Osteocyte (in vitro differentiated cells): ENCODE data around the gene BBIP1. TPM values are rescaled to one million over a fixed set of nuclear protein-coding genes. Genes with fewer than 3 reads are reported as not detected.
A peak's percentile ranks its signal among the peaks of the same experiment; 100 is the strongest.

Experiments used
- DNase-seq: peaks from one replicate; pipeline ENCODE4 v3.0.0; 2021; ENCODE audit warnings: mixed read lengths; ENCODE audit not compliant: unreplicated experiment; ENCODE audit errors: extremely low spot score
- H3K27ac Mint-ChIP-seq: one replicate; pipeline ENCODE4 v1.8.0; 2021; ENCODE audit warnings: mild to moderate bottlenecking, mixed read lengths; ENCODE audit not compliant: unreplicated experiment
- H3K27me3 Mint-ChIP-seq: one replicate; pipeline ENCODE4 v1.8.0; 2021; ENCODE audit warnings: mixed read lengths; ENCODE audit not compliant: unreplicated experiment
- H3K36me3 Mint-ChIP-seq: one replicate; pipeline ENCODE4 v1.8.0; 2021; ENCODE audit warnings: mixed read lengths; ENCODE audit not compliant: unreplicated experiment
- H3K4me1 Mint-ChIP-seq: one replicate; pipeline ENCODE4 v1.8.0; 2021; ENCODE audit warnings: mixed read lengths; ENCODE audit not compliant: unreplicated experiment
- H3K4me3 Mint-ChIP-seq: one replicate; pipeline ENCODE4 v1.8.0; 2021; ENCODE audit warnings: mild to moderate bottlenecking, moderate library complexity, mixed read lengths; ENCODE audit not compliant: unreplicated experiment
- H3K9me3 Mint-ChIP-seq: one replicate; pipeline ENCODE4 v1.8.0; 2021; ENCODE audit warnings: mixed read lengths; ENCODE audit not compliant: unreplicated experiment
- total RNA-seq: library from RNA; stranded (reverse); gene quantifications from 2 replicates; pipeline ENCODE4 v1.2.1, GENCODE V29; 2021
- TF ChIP-seq, protein P1 (sequence below): fragments of 200-600 bp; sonication (generic); IDR thresholded peaks from 2 replicates; pipeline ENCODE4 v1.5.0; 2021; ENCODE audit warnings: antibody characterized with exemption, mild to moderate bottlenecking, moderate library complexity

BBIP1 gene
- total RNA-seq, 1 donor from 2014 or later: 39.5 TPM

DNA sequence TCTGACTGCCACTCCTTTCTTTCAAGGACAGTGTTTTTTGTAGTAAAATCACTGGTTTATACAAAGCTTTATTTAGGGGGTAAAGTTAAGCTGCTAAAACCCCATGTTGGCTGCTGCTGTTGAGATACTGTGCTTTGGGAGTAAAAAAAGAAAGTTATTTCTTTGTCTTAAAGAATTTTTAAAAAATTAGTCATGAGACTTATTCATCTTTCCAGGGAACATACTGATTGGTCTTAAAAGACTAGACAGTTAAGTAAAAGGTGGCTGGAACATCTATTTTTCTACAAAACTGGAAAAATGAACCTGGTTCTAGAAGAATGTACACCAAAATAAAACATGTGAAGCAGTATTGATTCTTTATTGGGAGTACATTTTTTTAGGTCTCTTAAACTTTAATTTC, 20.6 kb downstream of the BBIP1 start:
- peaks cover 22% of the 10 kb centered on the region for H3K4me1 Mint-ChIP-seq
- peaks cover 57% of the 10 kb centered on the region for H3K36me3 Mint-ChIP-seq
- DNase-seq: no peak

DNA sequence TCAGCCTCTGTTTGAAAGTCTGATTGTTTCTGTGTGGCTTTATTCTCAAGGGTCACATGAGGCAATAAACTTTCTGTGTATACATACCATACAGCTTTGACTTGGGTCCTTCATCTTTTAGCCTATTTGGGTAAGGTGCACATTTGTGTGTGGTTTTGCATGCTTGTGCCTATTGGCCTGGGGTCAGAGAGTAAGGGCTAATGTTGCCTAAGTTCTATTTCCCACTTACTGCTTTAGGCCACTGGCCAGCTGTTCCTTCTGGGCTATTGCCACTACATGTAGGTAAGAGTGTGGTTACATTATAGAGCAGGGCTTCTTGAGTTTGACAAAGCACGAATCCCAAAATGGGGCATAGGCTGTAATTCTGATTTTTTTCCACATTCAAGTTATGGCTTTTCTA, 21.8 kb downstream of the BBIP1 start:
- H3K27ac Mint-ChIP-seq: no peak overlapping the region
- no peak for DNase-seq
- peaks cover 10% of the 10 kb centered on the region for H3K4me1 Mint-ChIP-seq
- TF ChIP-seq, protein P1, sequence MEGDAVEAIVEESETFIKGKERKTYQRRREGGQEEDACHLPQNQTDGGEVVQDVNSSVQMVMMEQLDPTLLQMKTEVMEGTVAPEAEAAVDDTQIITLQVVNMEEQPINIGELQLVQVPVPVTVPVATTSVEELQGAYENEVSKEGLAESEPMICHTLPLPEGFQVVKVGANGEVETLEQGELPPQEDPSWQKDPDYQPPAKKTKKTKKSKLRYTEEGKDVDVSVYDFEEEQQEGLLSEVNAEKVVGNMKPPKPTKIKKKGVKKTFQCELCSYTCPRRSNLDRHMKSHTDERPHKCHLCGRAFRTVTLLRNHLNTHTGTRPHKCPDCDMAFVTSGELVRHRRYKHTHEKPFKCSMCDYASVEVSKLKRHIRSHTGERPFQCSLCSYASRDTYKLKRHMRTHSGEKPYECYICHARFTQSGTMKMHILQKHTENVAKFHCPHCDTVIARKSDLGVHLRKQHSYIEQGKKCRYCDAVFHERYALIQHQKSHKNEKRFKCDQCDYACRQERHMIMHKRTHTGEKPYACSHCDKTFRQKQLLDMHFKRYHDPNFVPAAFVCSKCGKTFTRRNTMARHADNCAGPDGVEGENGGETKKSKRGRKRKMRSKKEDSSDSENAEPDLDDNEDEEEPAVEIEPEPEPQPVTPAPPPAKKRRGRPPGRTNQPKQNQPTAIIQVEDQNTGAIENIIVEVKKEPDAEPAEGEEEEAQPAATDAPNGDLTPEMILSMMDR: no peak
- H3K4me3 Mint-ChIP-seq: no peak overlapping the region
- no peaks in the 10 kb centered on the region for H3K27me3 Mint-ChIP-seq
- H3K36me3 Mint-ChIP-seq: peaks cover 55% of the 10 kb centered on the region
- no peaks in the 10 kb centered on the region for H3K9me3 Mint-ChIP-seq

More for the DNA sequence above, 20.6 kb downstream of the BBIP1 start:
- H3K9me3 Mint-ChIP-seq: no peaks in the 10 kb centered on the region
- TF ChIP-seq, protein P1: no peak
- no peak overlapping the region for H3K27ac Mint-ChIP-seq
- no peaks in the 10 kb centered on the region for H3K27me3 Mint-ChIP-seq
- H3K4me3 Mint-ChIP-seq: no peak overlapping the region

DNA sequence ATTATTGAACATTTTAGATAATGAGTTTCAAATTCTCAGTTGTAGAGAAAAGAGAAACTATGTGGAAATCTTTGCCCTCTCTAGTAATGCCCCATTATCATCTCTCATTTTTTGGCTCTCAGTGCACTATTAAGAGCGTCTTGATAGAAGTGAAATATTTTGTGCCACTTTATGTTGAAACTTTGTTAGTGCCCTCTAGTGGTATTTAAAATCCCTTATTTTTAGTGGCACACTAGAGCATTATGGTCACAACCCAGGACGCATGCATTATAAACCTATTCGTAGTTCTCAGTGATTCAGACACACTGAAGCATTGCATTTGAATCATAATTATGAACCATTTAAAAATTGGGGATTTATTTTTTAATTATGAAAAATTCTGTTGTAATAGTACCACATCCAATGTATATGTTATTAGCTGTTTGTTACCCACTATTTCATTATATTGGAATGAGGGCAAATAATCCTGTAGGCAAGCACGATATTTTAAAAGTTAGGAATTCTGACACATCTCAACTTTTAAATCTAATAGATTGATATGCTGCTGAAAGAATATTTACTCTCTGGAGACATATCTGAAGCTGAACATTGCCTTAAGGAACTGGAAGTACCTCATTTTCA, 25.3 kb downstream of the BBIP1 start:
- Mint-ChIP-seq H3K4me1 (peaks cover 8% of the 10 kb centered on the region), H3K27ac (no peak overlapping the region), H3K36me3 (peaks cover 50% of the 10 kb centered on the region), H3K27me3 (no peaks in the 10 kb centered on the region), H3K4me3 (no peak overlapping the region), H3K9me3 (no peaks in the 10 kb centered on the region)
- no peak for DNase-seq
- TF ChIP-seq, protein P1: peak; percentile 77

DNA sequence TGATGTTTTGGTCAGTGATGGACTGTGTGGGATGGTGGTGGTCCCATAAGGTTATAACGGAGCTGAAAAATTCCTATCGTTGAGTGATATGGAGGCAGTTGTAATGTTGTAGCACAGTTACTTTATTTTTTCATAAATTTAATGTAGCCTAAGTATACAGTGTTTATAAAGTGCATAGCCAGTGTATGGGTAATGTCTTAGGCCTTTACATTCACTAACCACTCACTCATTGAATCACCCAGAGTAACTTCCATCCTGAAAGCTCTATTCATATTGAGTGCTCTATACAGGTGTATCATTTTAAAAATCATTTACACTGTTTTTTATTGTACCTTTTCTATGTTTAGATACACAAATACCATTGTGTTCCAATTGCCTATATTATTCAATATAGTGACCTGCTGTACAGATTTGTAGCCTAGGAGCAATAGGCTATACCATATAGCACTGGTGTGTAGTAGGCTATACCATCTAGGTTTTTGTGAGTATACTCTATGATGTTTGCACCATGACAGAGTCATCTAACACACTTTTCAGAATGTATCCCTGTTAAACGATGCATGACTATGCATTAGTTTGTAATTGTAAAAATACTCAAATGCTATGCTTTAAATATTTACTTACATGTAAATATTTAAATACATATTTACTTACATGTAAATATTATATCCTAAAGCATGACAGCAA, 26.2 kb downstream of the BBIP1 start:
- TF ChIP-seq, protein P1: no peak
- no peaks in the 10 kb centered on the region for H3K27me3 Mint-ChIP-seq
- no peak overlapping the region for H3K4me3 Mint-ChIP-seq
- no peak overlapping the region for H3K27ac Mint-ChIP-seq
- peaks cover 2% of the 10 kb centered on the region for H3K4me1 Mint-ChIP-seq
- peaks cover 47% of the 10 kb centered on the region for H3K36me3 Mint-ChIP-seq
- DNase-seq: no peak
- no peaks in the 10 kb centered on the region for H3K9me3 Mint-ChIP-seq

DNA sequence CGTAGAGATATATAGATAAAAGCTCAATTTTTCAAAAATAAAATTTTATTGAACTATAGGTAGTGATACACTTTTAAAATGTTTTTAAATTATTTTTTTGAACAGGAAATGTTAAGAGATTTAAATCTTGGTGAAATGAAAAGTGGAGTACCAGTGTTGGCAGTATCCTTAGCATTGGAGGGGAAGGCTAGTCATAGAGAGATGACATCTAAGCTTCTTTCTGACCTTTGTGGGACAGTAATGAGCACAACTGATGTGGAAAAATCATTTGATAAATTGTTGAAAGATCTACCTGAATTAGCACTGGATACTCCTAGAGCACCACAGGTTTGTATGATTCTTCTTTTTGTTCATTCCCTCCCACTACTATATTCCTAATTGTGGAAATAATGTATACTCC, 31.4 kb downstream of the BBIP1 start:
- no peak for DNase-seq

More for the DNA sequence above, 31.4 kb downstream of the BBIP1 start:
- Mint-ChIP-seq H3K4me1 (peaks cover 25% of the 10 kb centered on the region), H3K27ac (no peak overlapping the region), H3K9me3 (no peaks in the 10 kb centered on the region), H3K36me3 (peaks cover 56% of the 10 kb centered on the region), H3K4me3 (no peak overlapping the region), H3K27me3 (no peaks in the 10 kb centered on the region)
- TF ChIP-seq, protein P1: no peak
